H1 (cell line): Measurements from ENCODE around the gene CHD8. TPM values are rescaled to one million over a fixed set of nuclear protein-coding genes. Genes with fewer than 3 reads are reported as not detected.

Experiments used
- CTCF ChIA-PET: fragments of 300-600 bp; sonication (Branson Sonifier 250); formaldehyde crosslinking; loops from one replicate; lab custom pipeline; 2021; ENCODE audit not compliant: partially characterized antibody; lab: Charles Lee
- POLR2A ChIA-PET: fragments of 300-600 bp; sonication (Branson Sonifier 250); formaldehyde crosslinking; loops from one replicate; lab custom pipeline; 2021; ENCODE audit warnings: inconsistent platforms; ENCODE audit not compliant: partially characterized antibody; lab: Charles Lee
- DNase-seq, 2 experiments: peaks; one replicate each; pipeline versions ENCODE4 v3.0.0 to v3.0.0-alpha.2; 2010 to 2022; ENCODE audit warnings: low spot score in 2 of 2, low read depth in 1 of 2, mixed read lengths in 1 of 2
- FAIRE-seq: peaks from 2 replicates; lab custom pipeline; 2011; peaks lifted over from hg19 to GRCh38; lab: Jason Lieb, UNC
- H2AFZ ChIP-seq: 2 replicates; pipeline ENCODE4 v1.8.1; 2012; ENCODE audit warnings: low read length, inconsistent platforms
- H2AK5ac ChIP-seq: 2 replicates; pipeline ENCODE4 v1.6.1; 2013; ENCODE audit warnings: low read depth, low read length
- H2BK120ac ChIP-seq: replicated peaks from 2 replicates; pipeline ENCODE3; 2013; ENCODE audit warnings: low read depth, low read length, inconsistent platforms
- H2BK12ac ChIP-seq: 2 replicates; pipeline ENCODE4 v1.6.1; 2013; ENCODE audit warnings: low read depth, low read length
- H2BK15ac ChIP-seq: 2 replicates; pipeline ENCODE4 v1.6.1; 2013; ENCODE audit warnings: low read length
- H2BK20ac ChIP-seq: 2 replicates; pipeline ENCODE4 v1.6.1; 2013; ENCODE audit warnings: low read length
- H2BK5ac ChIP-seq: 2 replicates; pipeline ENCODE4 v1.6.1; 2013; ENCODE audit warnings: low read depth, low read length
- H3K14ac ChIP-seq: 2 replicates; pipeline ENCODE4 v1.6.1; 2013; ENCODE audit warnings: inconsistent platforms; ENCODE audit not compliant: insufficient read length
- H3K18ac ChIP-seq: 2 replicates; pipeline ENCODE4 v1.6.1; 2013; ENCODE audit warnings: low read length; ENCODE audit errors: extremely low read depth
- H3K23ac ChIP-seq: 2 replicates; pipeline ENCODE4 v1.6.1; 2013; ENCODE audit warnings: inconsistent platforms; ENCODE audit not compliant: insufficient read length
- H3K23me2 ChIP-seq: 2 replicates; pipeline ENCODE4 v1.6.1; 2013; ENCODE audit warnings: low read depth, low read length
- H3K27ac ChIP-seq: 2 replicates; pipeline ENCODE4 v1.6.1; 2011; ENCODE audit warnings: low read depth, low read length, inconsistent platforms
- H3K27me3 ChIP-seq, 4 experiments: replicated peaks in 1 of 4; 1 replicate in 1 of 4; 2 replicates in 3 of 4; pipeline versions ENCODE4 v1.6.1 to v1.8.1; 2011 to 2013; ENCODE audit warnings: low read length in 3 of 4, mild to moderate bottlenecking in 3 of 4, inconsistent platforms in 2 of 4, mixed read lengths in 2 of 4, moderate library complexity in 1 of 4; ENCODE audit not compliant: control insufficient read depth in 3 of 4, insufficient read depth in 3 of 4; ENCODE audit errors: extremely low read depth in 1 of 4
- H3K36me3 ChIP-seq, 4 experiments: 2 replicates each; pipeline versions ENCODE4 v1.6.1 to v1.8.1; 2011 to 2013; ENCODE audit warnings: mild to moderate bottlenecking in 4 of 4, low read length in 3 of 4, moderate library complexity in 2 of 4, control low read depth in 1 of 4, inconsistent platforms in 1 of 4; ENCODE audit not compliant: insufficient read depth in 4 of 4, control insufficient read depth in 2 of 4
- H3K4ac ChIP-seq: replicated peaks from 2 replicates; pipeline ENCODE3; 2013; ENCODE audit warnings: low read length, low read depth, mixed read lengths, inconsistent platforms; ENCODE audit not compliant: insufficient read length
- H3K4me1 ChIP-seq, 4 experiments: replicated peaks in 1 of 4; 1 replicate in 1 of 4; 2 replicates in 3 of 4; pipeline versions ENCODE4 v1.6.1 to v1.8.1; 2011 to 2013; ENCODE audit warnings: low read length in 3 of 4, inconsistent platforms in 2 of 4, mixed read lengths in 1 of 4; ENCODE audit not compliant: insufficient read depth in 4 of 4, control insufficient read depth in 3 of 4
- H3K4me2 ChIP-seq, 2 experiments: 2 replicates each; pipeline versions ENCODE4 v1.6.1 to v1.8.1; 2011 to 2013; ENCODE audit warnings: low read depth in 2 of 2, low read length in 2 of 2, control low read depth in 1 of 2, inconsistent platforms in 1 of 2, mild to moderate bottlenecking in 1 of 2; ENCODE audit not compliant: insufficient read depth in 1 of 2
- H3K4me3 ChIP-seq, 4 experiments: fragments of 200-600, 300-600 bp in 1 of 4; sonication (generic), shearing (Covaris generic), sonication (Bioruptor Twin) in 1 of 4; 2 replicates each; pipeline versions ENCODE4 v1.5.1 to v1.8.1; 2011 to 2016; ENCODE audit warnings: low read length in 4 of 4, low read depth in 3 of 4, control low read depth in 2 of 4, inconsistent platforms in 2 of 4, mild to moderate bottlenecking in 2 of 4, mixed read lengths in 1 of 4, moderate library complexity in 1 of 4; ENCODE audit not compliant: insufficient read depth in 2 of 4; ENCODE audit errors: extremely low read depth in 1 of 4
- H3K56ac ChIP-seq: replicated peaks from 2 replicates; pipeline ENCODE3; 2013; ENCODE audit warnings: low read depth, mild to moderate bottlenecking, mixed read lengths, low read length, inconsistent platforms; ENCODE audit not compliant: insufficient read length
- H3K79me1 ChIP-seq: 2 replicates; pipeline ENCODE4 v1.6.1; 2013; ENCODE audit warnings: low read depth, low read length, control low read depth
- H3K79me2 ChIP-seq, 2 experiments: 2 replicates each; pipeline versions ENCODE4 v1.6.1 to v1.8.1; 2012 to 2013; ENCODE audit warnings: low read length in 2 of 2, mild to moderate bottlenecking in 2 of 2, inconsistent platforms in 1 of 2; ENCODE audit not compliant: insufficient read depth in 2 of 2, control insufficient read depth in 1 of 2
- H3K9ac ChIP-seq, 4 experiments: replicated peaks in 1 of 4; 1 replicate in 1 of 4; 2 replicates in 3 of 4; pipeline versions ENCODE4 v1.6.1 to v1.8.1; 2011 to 2013; ENCODE audit warnings: low read depth in 3 of 4, low read length in 3 of 4, control low read depth in 2 of 4, mild to moderate bottlenecking in 2 of 4, moderate library complexity in 2 of 4, inconsistent platforms in 1 of 4; ENCODE audit errors: extremely low read depth in 1 of 4
- H3K9me3 ChIP-seq, 2 experiments: 2 replicates each; pipeline versions ENCODE4 v1.6.1 to v1.8.1; 2012 to 2013; ENCODE audit warnings: mild to moderate bottlenecking in 2 of 2, moderate library complexity in 2 of 2, control low read depth in 1 of 2, inconsistent platforms in 1 of 2, low read depth in 1 of 2, low read length in 1 of 2, mixed read lengths in 1 of 2; ENCODE audit not compliant: insufficient read depth in 2 of 2
- H4K20me1 ChIP-seq, 2 experiments: replicated peaks in 1 of 2; 2 replicates each; pipeline versions ENCODE3 to v1.8.1; 2011 to 2013; ENCODE audit warnings: inconsistent platforms in 2 of 2, low read length in 2 of 2, mild to moderate bottlenecking in 1 of 2; ENCODE audit not compliant: insufficient read depth in 2 of 2, control insufficient read depth in 1 of 2
- H4K5ac ChIP-seq: 2 replicates; pipeline ENCODE4 v1.6.1; 2013; ENCODE audit warnings: low read length, low read depth, mixed read lengths, inconsistent platforms; ENCODE audit not compliant: insufficient read length
- H4K8ac ChIP-seq: 2 replicates; pipeline ENCODE4 v1.8.0; 2013; ENCODE audit warnings: mild to moderate bottlenecking, moderate library complexity, low read length, inconsistent platforms; ENCODE audit not compliant: insufficient read depth; ENCODE audit errors: extremely low read depth
- H4K91ac ChIP-seq: replicated peaks from 2 replicates; pipeline ENCODE3; 2013; ENCODE audit warnings: low read length, mixed read lengths, inconsistent platforms; ENCODE audit not compliant: insufficient read length
- YY1 ChIP-seq: IDR thresholded peaks from 2 replicates; pipeline ENCODE4 v1.6.1; 2011; ENCODE audit warnings: low read depth, mild to moderate bottlenecking, low read length
- WGBS, 2 experiments: shearing (Covaris generic) in 1 of 2; methylation state at CpG; one replicate each; pipeline versions ENCODE4 v1.1.6 to v1.1.7; 2013 to 2015; ENCODE audit warnings: low lambda C conversion rate in 2 of 2, mixed read lengths in 2 of 2, inconsistent platforms in 1 of 2, low coverage in 1 of 2, missing lambda C conversion rate in 1 of 2; ENCODE audit not compliant: insufficient replicate concordance in 2 of 2, insufficient coverage in 1 of 2, insufficient read length in 1 of 2; ENCODE audit errors: extremely low coverage in 1 of 2, missing lambda C conversion rate in 1 of 2; 5-methylcytosine and 5-hydroxymethylcytosine counted together
- long read RNA-seq, 2 experiments: library from RNA in 1 of 2; library from capped mRNA in 1 of 2; stranded (forward); transcript quantifications; one replicate each; pipeline ENCODE4 v2.0.0, GENCODE V29; 2021; ENCODE audit warnings: inconsistent platforms in 1 of 2
- polyA minus RNA-seq, 3 experiments: library from RNA; depleted of rRNA, polyadenylated mRNA; stranded (reverse); fragments of >200 nt; gene quantifications; 1 replicate in 2 of 3; 2 replicates in 1 of 3; pipeline ENCODE4 v1.2.3, GENCODE V29; 2011
- polyA plus RNA-seq, 7 experiments: library from polyadenylated mRNA; depleted of rRNA in 3 of 7; stranded (reverse) in 5 of 7; unstranded in 2 of 7; fragments of >200 nt in 5 of 7; fragments of 200-250 nt in 2 of 7; gene quantifications; 1 replicate in 5 of 7; 2 replicates in 1 of 7; 4 replicates in 1 of 7; pipeline versions ENCODE4 v1.2.1 to v1.2.3, GENCODE V29; 2011 to 2013; ENCODE audit warnings: missing spikeins in 2 of 7, mixed read lengths in 2 of 7
- total RNA-seq: library from RNA; stranded (reverse); fragmentation: NEBNext Ultra II Directional; extraction: Animal tissue kit (Norgen Biotek cat#: 25700); gene quantifications from 2 replicates; pipeline ENCODE4 v1.2.1, GENCODE V29; 2021

The CHD8 gene, protein sequence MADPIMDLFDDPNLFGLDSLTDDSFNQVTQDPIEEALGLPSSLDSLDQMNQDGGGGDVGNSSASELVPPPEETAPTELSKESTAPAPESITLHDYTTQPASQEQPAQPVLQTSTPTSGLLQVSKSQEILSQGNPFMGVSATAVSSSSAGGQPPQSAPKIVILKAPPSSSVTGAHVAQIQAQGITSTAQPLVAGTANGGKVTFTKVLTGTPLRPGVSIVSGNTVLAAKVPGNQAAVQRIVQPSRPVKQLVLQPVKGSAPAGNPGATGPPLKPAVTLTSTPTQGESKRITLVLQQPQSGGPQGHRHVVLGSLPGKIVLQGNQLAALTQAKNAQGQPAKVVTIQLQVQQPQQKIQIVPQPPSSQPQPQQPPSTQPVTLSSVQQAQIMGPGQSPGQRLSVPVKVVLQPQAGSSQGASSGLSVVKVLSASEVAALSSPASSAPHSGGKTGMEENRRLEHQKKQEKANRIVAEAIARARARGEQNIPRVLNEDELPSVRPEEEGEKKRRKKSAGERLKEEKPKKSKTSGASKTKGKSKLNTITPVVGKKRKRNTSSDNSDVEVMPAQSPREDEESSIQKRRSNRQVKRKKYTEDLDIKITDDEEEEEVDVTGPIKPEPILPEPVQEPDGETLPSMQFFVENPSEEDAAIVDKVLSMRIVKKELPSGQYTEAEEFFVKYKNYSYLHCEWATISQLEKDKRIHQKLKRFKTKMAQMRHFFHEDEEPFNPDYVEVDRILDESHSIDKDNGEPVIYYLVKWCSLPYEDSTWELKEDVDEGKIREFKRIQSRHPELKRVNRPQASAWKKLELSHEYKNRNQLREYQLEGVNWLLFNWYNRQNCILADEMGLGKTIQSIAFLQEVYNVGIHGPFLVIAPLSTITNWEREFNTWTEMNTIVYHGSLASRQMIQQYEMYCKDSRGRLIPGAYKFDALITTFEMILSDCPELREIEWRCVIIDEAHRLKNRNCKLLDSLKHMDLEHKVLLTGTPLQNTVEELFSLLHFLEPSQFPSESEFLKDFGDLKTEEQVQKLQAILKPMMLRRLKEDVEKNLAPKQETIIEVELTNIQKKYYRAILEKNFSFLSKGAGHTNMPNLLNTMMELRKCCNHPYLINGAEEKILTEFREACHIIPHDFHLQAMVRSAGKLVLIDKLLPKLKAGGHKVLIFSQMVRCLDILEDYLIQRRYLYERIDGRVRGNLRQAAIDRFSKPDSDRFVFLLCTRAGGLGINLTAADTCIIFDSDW (N-terminal part only)
- 140 TPM in 2 replicates for total RNA-seq
- 88.3 and 90.8 TPM in 2 replicates for polyA plus RNA-seq (2011; rRNA removed)
- polyA plus RNA-seq (2011; cell fraction: cytosol; rRNA removed), result 52.5 TPM
- polyA plus RNA-seq (2011; cell fraction: nucleus; rRNA removed), result 191 TPM
- polyA plus RNA-seq (2012, experiment 1 of 2), result 110 to 135 TPM (median 131 TPM) in 4 replicates
- 11.3 TPM for polyA plus RNA-seq (2012, experiment 2 of 2)
- 66.3 TPM for polyA plus RNA-seq (2013, experiment 1 of 2)
- 61.6 TPM for polyA plus RNA-seq (2013, experiment 2 of 2)
- polyA minus RNA-seq (2011; rRNA and poly(A)+ RNA removed), result 140 and 150 TPM in 2 replicates
- 94.8 TPM for polyA minus RNA-seq (2011; cell fraction: cytosol; rRNA and poly(A)+ RNA removed)
- polyA minus RNA-seq (2011; cell fraction: nucleus; rRNA and poly(A)+ RNA removed), result 129 TPM
- long read RNA-seq, experiment 1, transcript CHD8-214 (1 exons, 1,146 nt), result major isoform, 17 of 66 reads
- long read RNA-seq, experiment 1, partial matches to known transcripts, result 40 of 66 reads
- long read RNA-seq, experiment 1, other reads (novel, unspliced or antisense), result 9 of 66 reads
- long read RNA-seq, experiment 2, partial matches to known transcripts, result 3 of 4 reads
- long read RNA-seq, experiment 2, other reads (novel, unspliced or antisense), result 0 of 4 reads

DNA sequence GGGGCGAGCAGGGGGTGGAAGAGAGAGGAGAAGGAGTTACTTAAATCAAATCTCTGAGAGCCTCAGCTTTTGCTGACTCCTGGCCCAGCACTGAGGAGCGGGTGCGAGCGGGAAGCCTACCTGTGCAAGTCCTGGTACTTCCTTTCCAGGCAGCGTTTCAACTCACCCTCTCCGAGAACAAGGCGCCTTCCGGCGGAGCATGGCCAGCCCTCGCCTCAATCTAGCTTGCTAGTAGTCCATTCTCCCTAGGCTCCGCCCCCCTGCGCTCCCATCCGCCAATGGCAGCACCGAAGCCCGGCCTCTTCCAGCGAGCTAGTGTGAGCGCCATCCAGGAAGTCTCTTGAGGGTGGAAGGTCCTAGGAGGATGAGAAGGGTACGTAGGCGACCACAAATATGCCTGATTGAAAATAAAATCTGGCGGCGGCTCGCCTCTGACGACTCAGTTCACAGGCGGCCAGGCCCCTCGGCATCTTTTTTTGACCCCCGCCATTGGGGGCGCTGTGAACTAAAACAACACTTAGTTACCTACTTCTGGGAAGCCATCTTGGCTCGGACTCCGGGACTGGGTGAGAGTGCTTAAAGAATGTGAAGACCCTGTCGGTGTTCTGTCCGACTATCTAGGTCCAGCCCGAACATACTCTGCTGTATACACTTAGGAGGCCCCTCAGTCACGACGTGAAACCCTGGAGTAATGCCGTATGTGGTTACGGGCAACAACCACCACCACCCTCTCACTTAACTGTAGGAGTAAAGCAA is at the start of gene CHD8:
TSS of gene CHD8 (minus strand) at position 212 of the 756 bp plus-strand sequence. CDS start 24,480 bp downstream, outside the sequence.
- Histone ChIP-seq H2BK12ac (peak within 1 kb of the TSS; percentile 94; the same call in 1 of the 2 replicates), H4K91ac (peak within 1 kb of the TSS; percentile 97)
- 4% methylated on average over 36 of the region's 36 CpGs; no CpG with 5 or more reads in 1 of the 2 experiments for WGBS, 2 experiments
- peak; percentile 97 for TF ChIP-seq YY1

More for the DNA sequence above, at the start of gene CHD8:
- Histone ChIP-seq H3K4ac (peak within 1 kb of the TSS; percentile 100), H2AFZ (peak within 1 kb of the TSS; percentile 87), H3K23me2 (peaks cover 7% of the 10 kb centered on the region), H3K9me3 (no peaks in the 10 kb centered on the region), H2BK15ac (peak within 1 kb of the TSS; percentile 99; the same call in 1 of the 2 replicates), H3K9ac (peak within 1 kb of the TSS; percentile 90 to 97 (median 95)), H3K18ac (peak within 1 kb of the TSS; percentile 97), H3K23ac (no peak within 1 kb of the TSS), H2AK5ac (peak within 1 kb of the TSS; percentile 60; the same call in 1 of the 2 replicates), H3K36me3 (peaks cover 3 to 19% (median 8%) of the 10 kb centered on the region in 4 experiments; a peak in 6 of 8 replicates), H3K4me3 (peak within 1 kb of the TSS; percentile 87 to 98 (median 94)), H2BK120ac (peak within 1 kb of the TSS; percentile 98), H3K14ac (no peak within 1 kb of the TSS), H2BK5ac (peak within 1 kb of the TSS; percentile 98), H3K27ac (peak within 1 kb of the TSS; percentile 90), H3K56ac (peak within 1 kb of the TSS; percentile 59), H3K79me2 (peaks cover 22 to 48% of the 10 kb centered on the region in 2 experiments), H3K4me1 (peaks cover 0 to 4% (median 1%) of the 10 kb centered on the region in 4 experiments; a peak in 3 of 7 replicates), H4K5ac (peak within 1 kb of the TSS; percentile 99), H4K8ac (peak within 1 kb of the TSS; percentile 99; the same call in 1 of the 2 replicates), H3K27me3 (no peaks in the 10 kb centered on the region), H4K20me1 (peaks cover 2 to 6% of the 10 kb centered on the region in 2 experiments), H2BK20ac (no peak within 1 kb of the TSS), H3K4me2 (peak within 1 kb of the TSS; percentile 79 to 98), H3K79me1 (no peaks in the 10 kb centered on the region; the same call in 1 of the 2 replicates)
- FAIRE-seq, result peak; percentile 99
- DNase-seq, result peak; percentile 98 to 100
- ChIA-PET CTCF (interaction anchor here (0.5 to 3.7 kb wide), 19 partner anchors 9 to 267 kb away, joined by 3 to 16 read pairs (median 4); partner anchors contain the start of gene TOX4), POLR2A (interaction anchor here (0.6 to 4.0 kb wide), 14 partner anchors 9 to 444 kb away, joined by 3 to 62 read pairs (median 4); no protein-coding TSS in a partner anchor)
